Activated CD8-positive, alpha-beta memory T cell treated with anti-CD3 and anti-CD28 coated beads for 1 hour (primary cell): ENCODE data around the gene SLC16A13.
A peak's percentile ranks its signal among the peaks of the same experiment; 100 is the strongest.

Experiments
- DNase-seq, 2 donors: peaks; one replicate each; pipeline ENCODE4 v3.0.0-alpha.2; 2020; ENCODE audit warnings: low read depth in 1 of 2; ENCODE audit errors: extremely low read depth in 1 of 2

Gene SLC16A13

GRCh38 chr17:7011415-7011814 is 24.4 kb upstream of the SLC16A13 start:
- DNase-seq, result no peak

- DNase-seq, result no peak
Measured at GRCh38 chr17:7011942-7012254, 23.9 kb upstream of the SLC16A13 start.

- peak; percentile 95 to 96 for DNase-seq
Measured at GRCh38 chr17:7014261-7014994, 21.4 kb upstream of the SLC16A13 start.

- DNase-seq, result peak; percentile 61 to 62
Measured at GRCh38 chr17:7014995-7015958, 20.5 kb upstream of the SLC16A13 start.

GRCh38 chr17:7016418-7016817 is 19.4 kb upstream of the SLC16A13 start:
- DNase-seq, result no peak

- no peak for DNase-seq
Measured at GRCh38 chr17:7016886-7017826, 18.7 kb upstream of the SLC16A13 start.

- no peak for DNase-seq
Measured at GRCh38 chr17:7017827-7018200, 18.0 kb upstream of the SLC16A13 start.

GRCh38 chr17:7018331-7018964 is 17.4 kb upstream of the SLC16A13 start:
- no peak for DNase-seq

- no peak for DNase-seq
Measured at GRCh38 chr17:7019367-7019766, 16.4 kb upstream of the SLC16A13 start.

- no peak for DNase-seq
Measured at GRCh38 chr17:7019839-7020519, 15.8 kb upstream of the SLC16A13 start.

GRCh38 chr17:7020894-7021664 is 14.7 kb upstream of the SLC16A13 start:
- DNase-seq, result no peak

- peak in 1 of 2 donors; percentile 68 for DNase-seq
Measured at GRCh38 chr17:7021993-7022778, 13.6 kb upstream of the SLC16A13 start.

- DNase-seq, result no peak
Measured at GRCh38 chr17:7022781-7023571, 12.8 kb upstream of the SLC16A13 start, which contains the start of gene BCL6B. TSS of gene BCL6B (plus strand) at chr17:7023050. CDS start at chr17:7023672, 622 bp downstream.

GRCh38 chr17:7023576-7024401 is 12.0 kb upstream of the SLC16A13 start:
- DNase-seq, result peak; percentile 87 to 90

GRCh38 chr17:7024402-7024785 is 11.4 kb upstream of the SLC16A13 start:
- no peak for DNase-seq

GRCh38 chr17:7025245-7025644 is 10.6 kb upstream of the SLC16A13 start:
- no peak for DNase-seq
